ENCODE results near the gene HOXD10. TPM values are rescaled to one million over a fixed set of nuclear protein-coding genes. Genes with fewer than 3 reads are reported as not detected.

Gene HOXD10
- total and polyA plus RNA-seq, 5 donors, result not detected

DNA sequence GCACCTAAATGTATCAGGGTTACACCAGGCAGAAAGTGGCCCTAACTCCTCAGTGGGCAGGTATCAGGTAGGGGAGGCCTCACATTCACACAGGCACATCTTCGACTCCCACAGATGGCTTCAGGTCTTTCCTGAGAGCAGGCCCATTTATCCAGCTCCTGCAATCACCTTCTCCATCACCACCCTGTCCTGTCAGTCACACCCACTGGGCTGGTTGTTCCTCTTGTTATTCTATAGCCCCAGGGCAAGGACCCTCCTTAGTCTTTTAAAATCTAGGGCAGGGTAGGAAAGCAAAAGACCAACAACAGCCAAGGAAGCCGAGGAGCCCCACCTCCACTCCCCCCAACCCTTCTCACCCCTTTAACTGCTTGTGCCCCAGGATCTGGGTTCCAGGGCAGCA lies 25.7 kb downstream of the HOXD10 start:
- Histone ChIP-seq H3K4me3 (ENCODE audit: low read length) (no peak overlapping the region), H3K27me3 (ENCODE audit: control insufficient read depth, insufficient read depth) (peaks cover 8% of the 10 kb centered on the region), H3K27ac (ENCODE audit: low read length) (no peak overlapping the region), H3K4me1 (ENCODE audit: control insufficient read depth, insufficient read depth, low read length) (no peaks in the 10 kb centered on the region), H3K9me3 (ENCODE audit: control insufficient read depth, low read length) (no peaks in the 10 kb centered on the region)
- ATAC-seq (no peak), DNase-seq (no peak)
- intact Hi-C loops (cut with DNase I), result loop anchor here (5.0 to 10.0 kb wide), 8 partner anchors 310 to 673 kb away; no protein-coding TSS in a partner anchor
- 87% methylated on average over 2 of the region's 2 CpGs for WGBS

DNA sequence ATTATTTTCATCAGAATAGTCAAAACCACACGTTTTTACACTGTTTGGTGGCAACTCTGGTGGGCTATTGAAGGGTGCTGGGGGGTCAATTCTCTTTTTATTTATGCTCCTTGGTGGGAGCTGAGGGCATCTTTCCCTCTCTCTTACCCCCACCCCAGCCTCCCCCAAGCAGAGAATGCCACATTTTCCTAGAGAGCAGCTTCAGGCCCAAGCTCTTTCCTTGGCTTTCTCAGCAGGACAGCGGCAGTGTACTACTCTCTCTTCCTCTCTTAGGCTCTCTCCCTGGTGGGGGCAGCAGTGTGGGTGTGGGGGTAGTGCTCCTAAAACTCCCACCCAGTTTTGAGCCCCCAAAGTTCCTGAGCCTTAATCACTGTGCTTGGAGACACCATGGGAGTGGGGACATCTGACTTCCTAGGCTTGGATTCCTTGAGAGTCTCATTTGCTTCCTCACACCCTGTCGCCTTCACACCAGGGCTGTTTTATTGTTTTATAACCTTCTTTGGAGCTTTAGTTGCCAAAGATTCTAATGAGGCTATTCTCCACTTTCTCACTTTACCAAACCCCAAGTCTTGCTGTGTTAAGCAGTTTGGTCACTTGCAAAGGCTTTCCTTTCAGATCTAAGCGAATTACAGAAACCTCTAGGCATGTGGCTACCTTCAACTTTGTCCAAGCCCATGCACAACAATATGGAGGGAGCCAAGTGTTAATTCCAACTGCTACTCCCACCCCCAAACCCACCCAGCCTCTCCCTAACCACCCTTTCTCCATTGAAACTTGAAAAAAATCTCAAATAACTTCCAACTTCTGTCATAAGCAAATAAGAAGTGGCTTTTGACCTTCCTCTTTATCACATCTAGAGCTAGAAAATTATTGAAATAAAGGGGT lies 28.7 kb downstream of the HOXD10 start:
- ATAC-seq (no peak), DNase-seq (no peak)
- Histone ChIP-seq H3K27me3 (ENCODE audit: control insufficient read depth, insufficient read depth) (peaks cover 8% of the 10 kb centered on the region), H3K4me3 (ENCODE audit: low read length) (no peak overlapping the region), H3K9me3 (ENCODE audit: control insufficient read depth, low read length) (no peaks in the 10 kb centered on the region), H3K27ac (ENCODE audit: low read length) (no peak overlapping the region), H3K4me1 (ENCODE audit: control insufficient read depth, insufficient read depth, low read length) (no peaks in the 10 kb centered on the region)
- intact Hi-C loops (cut with DNase I), result loop anchor here in 3 of 4 donors (10.0 kb wide), 2 partner anchors 409 to 669 kb away; no protein-coding TSS in a partner anchor
- 47% methylated on average over 4 of the region's 4 CpGs for WGBS

DNA sequence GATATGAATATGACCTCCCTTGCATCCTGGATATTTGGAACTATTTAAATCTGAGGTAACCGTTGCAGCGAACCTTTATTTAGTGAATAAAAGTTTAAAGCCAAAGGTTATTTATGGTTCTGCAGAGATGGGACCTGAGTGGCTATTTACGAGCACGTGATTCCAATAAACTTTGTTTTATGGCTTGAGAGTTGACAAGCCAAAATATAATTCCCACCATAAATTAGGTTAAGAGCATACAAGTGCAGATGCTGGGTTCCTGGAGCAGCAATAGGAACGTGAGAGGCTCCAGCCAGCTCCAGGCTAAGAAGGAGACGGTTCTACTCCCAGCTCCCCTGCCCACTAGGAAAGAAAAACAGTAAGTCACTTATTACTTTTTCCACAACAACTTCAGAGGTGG lies 29.5 kb downstream of the HOXD10 start:
- DNase-seq (no peak), ATAC-seq (no peak)
- Histone ChIP-seq H3K27ac (ENCODE audit: low read length) (no peak overlapping the region), H3K4me1 (ENCODE audit: control insufficient read depth, insufficient read depth, low read length) (no peaks in the 10 kb centered on the region), H3K9me3 (ENCODE audit: control insufficient read depth, low read length) (no peaks in the 10 kb centered on the region), H3K4me3 (ENCODE audit: low read length) (no peak overlapping the region), H3K27me3 (ENCODE audit: control insufficient read depth, insufficient read depth) (peaks cover 8% of the 10 kb centered on the region)
- intact Hi-C loops (cut with DNase I), result loop anchor here in 3 of 4 donors (10.0 kb wide), 2 partner anchors 409 to 669 kb away; no protein-coding TSS in a partner anchor
- 36% methylated on average over 6 of the region's 6 CpGs for WGBS

DNA sequence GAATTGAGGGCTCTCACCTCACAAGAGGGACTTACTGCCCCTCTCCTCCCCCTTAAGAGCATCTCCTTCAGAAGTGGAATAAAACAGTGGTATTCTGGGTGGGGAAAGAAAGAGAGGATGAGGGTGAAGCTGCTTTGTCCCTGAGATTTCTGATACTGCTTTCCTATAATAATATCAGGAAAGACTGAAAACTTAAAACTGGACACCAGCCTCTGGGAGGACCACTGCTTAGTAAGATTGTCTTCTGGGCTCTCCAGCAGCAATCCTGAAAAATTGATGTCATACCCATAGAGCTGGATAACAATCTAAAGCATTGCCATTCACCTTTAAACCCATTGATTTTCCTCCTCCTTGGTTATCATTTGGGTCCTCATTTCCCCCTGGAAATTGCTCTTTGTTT lies 30.1 kb downstream of the HOXD10 start:
- Histone ChIP-seq H3K9me3 (ENCODE audit: control insufficient read depth, low read length) (no peaks in the 10 kb centered on the region), H3K4me1 (ENCODE audit: control insufficient read depth, insufficient read depth, low read length) (peaks cover 2% of the 10 kb centered on the region), H3K27ac (ENCODE audit: low read length) (no peak overlapping the region), H3K4me3 (ENCODE audit: low read length) (no peak overlapping the region), H3K27me3 (ENCODE audit: control insufficient read depth, insufficient read depth) (peaks cover 8% of the 10 kb centered on the region)
- intact Hi-C loops (cut with DNase I), result loop anchor here in 3 of 4 donors (10.0 kb wide), 2 partner anchors 408 to 668 kb away; no protein-coding TSS in a partner anchor
- DNase-seq (no peak), ATAC-seq (no peak)

DNA sequence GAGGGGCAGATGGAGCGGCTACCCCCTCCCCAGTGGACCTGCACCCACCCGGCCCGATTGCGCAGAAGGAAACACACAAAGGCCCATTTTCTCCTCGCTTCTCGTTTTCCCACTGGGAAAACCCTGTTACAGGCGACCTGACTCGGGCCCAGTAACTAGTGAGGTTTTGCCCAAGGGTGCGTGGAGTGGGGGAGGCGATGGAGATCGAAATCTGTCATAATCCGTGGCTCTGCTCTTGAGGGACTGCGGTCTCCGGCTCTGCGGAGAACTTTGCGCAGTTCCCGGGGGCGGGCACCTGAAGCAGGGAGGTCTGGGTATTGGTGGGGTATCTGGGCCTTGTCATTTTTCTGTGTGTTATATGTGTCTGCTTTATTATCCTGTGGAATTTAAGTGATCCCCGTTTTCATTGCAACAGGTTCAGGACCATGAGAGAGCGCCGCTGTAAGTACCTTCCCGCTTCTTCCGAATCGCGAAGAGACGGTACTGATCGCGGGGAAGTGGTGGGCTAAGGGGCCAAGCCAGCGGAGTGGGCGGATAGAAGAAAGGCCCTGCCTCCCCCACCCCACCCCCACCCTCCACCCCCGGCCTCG lies 30.7 kb downstream of the HOXD10 start:
- peaks cover 8% of the 10 kb centered on the region for H3K27me3 ChIP-seq (ENCODE audit: control insufficient read depth, insufficient read depth)

DNA sequence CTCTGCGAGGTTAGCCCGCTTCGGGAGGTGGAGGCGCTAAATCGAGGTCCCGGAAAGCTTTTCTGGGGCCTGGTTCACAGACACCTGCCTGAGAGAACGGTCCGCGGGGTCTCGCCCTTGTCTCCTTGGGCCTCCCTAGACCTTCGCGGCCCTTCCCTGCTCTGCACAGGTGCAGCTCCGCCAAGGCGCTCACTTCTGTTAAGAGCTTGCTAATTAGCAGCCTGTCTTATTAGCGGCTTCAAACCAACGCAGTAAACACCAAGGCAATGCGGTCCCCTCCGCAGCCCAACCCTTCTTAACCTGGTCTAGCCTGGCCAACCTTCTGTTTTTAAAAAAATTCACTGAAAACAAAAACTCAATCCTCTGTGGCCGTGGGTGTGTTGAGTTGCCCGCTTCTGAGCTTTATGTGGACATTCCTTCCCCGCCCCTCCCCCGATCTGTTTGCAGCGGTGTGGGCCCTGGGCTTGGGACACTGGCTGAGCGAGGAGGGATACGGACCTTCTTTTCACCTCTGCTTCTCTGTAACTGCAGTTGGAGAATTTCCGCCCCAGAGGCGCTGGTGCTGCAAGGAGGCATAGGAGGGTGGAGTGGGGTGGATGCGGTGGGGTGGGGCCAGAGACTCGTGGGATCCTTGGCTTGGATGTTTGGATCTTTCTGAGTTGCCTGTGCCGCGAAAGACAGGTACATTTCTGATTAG lies 31.4 kb downstream of the HOXD10 start:
- Histone ChIP-seq H3K27me3 (ENCODE audit: control insufficient read depth, insufficient read depth) (peaks cover 8% of the 10 kb centered on the region), H3K9me3 (ENCODE audit: control insufficient read depth, low read length) (no peaks in the 10 kb centered on the region), H3K4me3 (ENCODE audit: low read length) (no peak overlapping the region), H3K27ac (ENCODE audit: low read length) (no peak overlapping the region), H3K4me1 (ENCODE audit: control insufficient read depth, insufficient read depth, low read length) (peaks cover 3% of the 10 kb centered on the region)
- intact Hi-C loops (cut with DNase I), result loop anchor here in 3 of 4 donors (10.0 kb wide), 2 partner anchors 407 to 667 kb away; no protein-coding TSS in a partner anchor
- WGBS, result 14% methylated on average over 31 of the region's 31 CpGs
- no peak for DNase-seq
- no peak for ATAC-seq

More for the DNA sequence above, 30.7 kb downstream of the HOXD10 start:
- H3K27ac ChIP-seq (ENCODE audit: low read length), result no peak overlapping the region
- WGBS, result 19% methylated on average over 32 of the region's 32 CpGs
- DNase-seq, result no peak
- H3K4me1 ChIP-seq (ENCODE audit: control insufficient read depth, insufficient read depth, low read length), result peaks cover 3% of the 10 kb centered on the region
- no peaks in the 10 kb centered on the region for H3K9me3 ChIP-seq (ENCODE audit: control insufficient read depth, low read length)
- intact Hi-C loops (cut with DNase I), result loop anchor here in 3 of 4 donors (10.0 kb wide), 2 partner anchors 407 to 667 kb away; no protein-coding TSS in a partner anchor
- no peak overlapping the region for H3K4me3 ChIP-seq (ENCODE audit: low read length)
- no peak for ATAC-seq

DNA sequence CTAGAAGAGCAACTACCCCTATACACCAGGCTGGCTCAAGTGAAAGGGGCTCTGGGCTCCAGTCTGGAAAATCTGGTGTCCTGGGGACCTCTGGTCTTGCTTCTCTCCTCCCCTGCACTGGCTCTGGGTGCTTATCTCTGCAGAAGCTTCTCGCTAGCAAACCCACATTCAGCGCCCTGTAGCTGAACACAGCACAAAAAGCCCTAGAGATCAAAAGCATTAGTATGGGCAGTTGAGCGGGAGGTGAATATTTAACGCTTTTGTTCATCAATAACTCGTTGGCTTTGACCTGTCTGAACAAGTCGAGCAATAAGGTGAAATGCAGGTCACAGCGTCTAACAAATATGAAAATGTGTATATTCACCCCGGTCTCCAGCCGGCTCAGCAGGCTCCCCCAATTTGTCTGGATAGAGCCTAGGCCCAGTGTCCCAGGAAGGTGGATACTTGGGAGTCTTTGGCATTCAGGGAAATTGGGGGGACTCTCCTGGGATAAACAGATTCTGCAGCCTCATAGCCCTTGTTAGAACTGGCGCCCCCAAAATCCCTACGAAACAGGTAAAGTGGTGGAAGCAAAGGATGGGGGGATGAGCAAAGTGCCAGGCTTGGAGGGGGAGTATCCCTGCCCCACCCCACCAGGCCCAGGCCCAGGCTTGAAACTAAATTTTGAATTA lies 32.3 kb downstream of the HOXD10 start:
- WGBS, result 31% methylated on average over 11 of the region's 11 CpGs
- no peaks in the 10 kb centered on the region for H3K9me3 ChIP-seq (ENCODE audit: control insufficient read depth, low read length)
- H3K27ac ChIP-seq (ENCODE audit: low read length), result no peak overlapping the region
- peaks cover 3% of the 10 kb centered on the region for H3K4me1 ChIP-seq (ENCODE audit: control insufficient read depth, insufficient read depth, low read length)
- intact Hi-C loops (cut with DNase I), result loop anchor here in 3 of 4 donors (10.0 kb wide), 2 partner anchors 406 to 666 kb away; no protein-coding TSS in a partner anchor
- no peak overlapping the region for H3K4me3 ChIP-seq (ENCODE audit: low read length)
- no peak for DNase-seq
- ATAC-seq, result no peak
- peaks cover 3% of the 10 kb centered on the region for H3K27me3 ChIP-seq (ENCODE audit: control insufficient read depth, insufficient read depth)

DNA sequence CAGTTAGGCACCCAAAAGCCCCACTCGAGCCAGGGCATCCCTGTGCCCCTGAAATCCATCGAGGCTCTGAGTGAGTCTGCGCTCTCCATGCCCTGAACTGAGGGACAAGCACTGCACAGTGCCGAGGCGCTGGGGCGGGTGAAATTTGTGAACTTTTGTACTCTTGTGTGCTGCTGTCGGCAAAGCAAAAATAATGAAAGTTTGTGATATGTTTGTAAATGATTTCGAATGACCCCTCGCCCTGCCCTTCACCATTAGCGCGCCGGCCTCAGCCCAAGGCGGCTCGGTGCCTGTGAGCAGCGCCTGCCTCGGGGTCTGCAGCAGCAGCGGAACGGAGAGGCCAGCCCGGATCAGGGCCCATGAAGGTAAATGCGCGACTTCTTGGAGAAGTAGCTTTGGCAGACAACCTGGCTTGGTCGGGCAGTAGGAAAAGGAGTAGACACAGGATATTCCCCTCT lies 32.9 kb downstream of the HOXD10 start:
- Histone ChIP-seq H3K9me3 (ENCODE audit: control insufficient read depth, low read length) (no peaks in the 10 kb centered on the region), H3K27me3 (ENCODE audit: control insufficient read depth, insufficient read depth) (peaks cover 3% of the 10 kb centered on the region), H3K4me3 (ENCODE audit: low read length) (no peak overlapping the region), H3K27ac (ENCODE audit: low read length) (no peak overlapping the region), H3K4me1 (ENCODE audit: control insufficient read depth, insufficient read depth, low read length) (peaks cover 3% of the 10 kb centered on the region)
- ATAC-seq (no peak), DNase-seq (no peak)
- intact Hi-C loops (cut with DNase I), result loop anchor here in 3 of 4 donors (10.0 kb wide), 2 partner anchors 405 to 665 kb away; no protein-coding TSS in a partner anchor
- 29% methylated on average over 22 of the region's 22 CpGs for WGBS

DNA sequence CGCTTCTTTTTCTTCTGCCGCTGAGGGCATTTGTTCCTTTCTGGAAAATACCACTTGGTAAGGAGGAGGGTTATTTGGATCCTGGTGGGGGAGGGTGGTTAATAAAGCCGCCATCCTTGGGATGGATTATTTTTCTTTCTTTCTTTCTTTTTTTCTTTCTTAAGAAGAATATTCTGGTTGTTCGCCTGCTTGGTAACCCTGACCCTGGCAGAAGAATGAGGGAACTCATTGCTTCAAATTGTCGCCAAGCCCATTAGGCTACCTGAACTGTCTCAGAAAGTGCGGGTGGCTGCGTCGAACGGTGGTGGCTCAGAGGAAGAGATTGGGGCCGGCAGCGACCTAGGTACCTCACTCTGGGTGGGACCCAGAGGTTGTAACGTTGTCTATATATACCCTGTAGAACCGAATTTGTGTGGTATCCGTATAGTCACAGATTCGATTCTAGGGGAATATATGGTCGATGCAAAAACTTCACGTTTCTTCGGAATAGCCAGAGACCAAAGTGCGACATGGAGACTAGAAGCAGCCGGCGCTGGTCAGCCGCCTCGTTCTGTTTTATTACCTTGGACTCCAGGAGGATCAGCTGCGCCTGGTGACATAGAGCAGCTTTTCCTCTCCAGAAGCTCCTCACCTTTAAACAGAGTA lies 33.5 kb downstream of the HOXD10 start:
- Histone ChIP-seq H3K9me3 (ENCODE audit: control insufficient read depth, low read length) (no peaks in the 10 kb centered on the region), H3K27me3 (ENCODE audit: control insufficient read depth, insufficient read depth) (no peaks in the 10 kb centered on the region), H3K4me3 (ENCODE audit: low read length) (no peak overlapping the region), H3K27ac (ENCODE audit: low read length) (no peak overlapping the region), H3K4me1 (ENCODE audit: control insufficient read depth, insufficient read depth, low read length) (peaks cover 3% of the 10 kb centered on the region)
- DNase-seq (no peak), ATAC-seq (no peak)
- WGBS, result 20% methylated on average over 24 of the region's 24 CpGs
- intact Hi-C loops (cut with DNase I), result loop anchor here in 3 of 4 donors (10.0 kb wide), 2 partner anchors 405 to 665 kb away; no protein-coding TSS in a partner anchor

All from right cardiac atrium (tissue), 5 donors.